GM18873 (cell line): ENCODE measurements around the gene MTUS2.
"Not testable (repeated sequence)": the region's sequence is repeated elsewhere in the genome, so short reads cannot be mapped to it uniquely, and the experiment has no call there.

ENCODE experiments used
- ATAC-seq: cut with Tn5 transposase; IDR thresholded peaks from one replicate; pipeline ENCODE4 v1.9.1; 2021; ENCODE audit warnings: mild to moderate bottlenecking, moderate library complexity, moderate number of reproducible peaks; ENCODE audit not compliant: unreplicated experiment, low FRiP score

Gene MTUS2

DNA sequence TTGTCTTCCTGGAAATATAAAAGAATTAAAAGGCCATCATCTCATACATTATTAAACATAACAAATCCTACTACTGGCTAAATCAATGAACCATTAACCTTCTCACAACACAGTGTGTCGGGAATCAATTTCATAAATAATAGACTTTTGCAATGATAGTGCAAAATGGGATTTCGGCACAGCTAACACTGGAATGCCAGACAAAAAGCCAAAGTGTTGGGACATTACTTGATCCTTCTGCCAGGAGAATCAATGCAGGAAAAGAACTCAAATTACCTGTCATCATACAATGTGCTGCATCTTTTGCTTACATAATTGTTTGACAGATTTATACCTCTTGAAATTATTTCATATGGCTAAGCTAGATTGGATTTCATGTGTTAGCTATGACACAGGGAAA lies 334.3 kb downstream of the MTUS2 start:
- no peak for ATAC-seq

DNA sequence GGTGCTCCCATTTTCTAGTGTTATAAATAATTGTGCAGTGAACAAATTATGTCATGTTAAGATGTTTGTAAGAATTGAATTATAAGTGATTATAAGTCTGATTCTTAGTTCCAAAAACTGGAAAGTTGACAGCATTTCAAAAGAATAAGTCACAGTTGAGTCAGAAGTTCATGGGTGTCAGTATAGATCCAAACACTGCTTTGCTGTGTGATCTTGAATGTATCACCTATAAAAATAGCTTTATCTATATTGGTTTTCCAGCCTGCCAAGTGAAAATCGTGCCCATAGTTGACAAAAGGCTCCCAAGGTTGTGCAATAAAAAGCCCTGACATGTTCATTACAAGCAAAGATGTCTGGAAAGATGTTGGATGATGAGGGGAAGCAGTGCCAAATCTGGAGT lies 336.0 kb downstream of the MTUS2 start:
- ATAC-seq, result no peak

DNA sequence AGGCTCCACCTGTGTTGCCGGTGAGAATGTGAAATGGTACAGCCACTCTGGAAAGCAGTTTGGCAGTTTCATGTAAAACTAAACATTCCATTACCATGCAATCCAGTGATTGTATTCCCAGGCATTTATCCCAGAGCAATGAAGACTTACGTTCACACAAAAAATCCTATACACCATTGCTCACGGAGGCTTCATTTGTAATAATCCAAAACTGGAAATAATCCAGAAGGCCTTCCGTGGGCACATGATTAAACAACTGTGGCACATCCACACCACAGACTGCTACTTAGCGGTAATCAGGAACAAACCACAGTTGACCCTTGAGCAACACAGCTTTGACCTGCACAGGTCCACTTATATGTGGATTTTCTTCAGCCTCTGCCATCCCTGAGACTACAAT lies 339.7 kb downstream of the MTUS2 start:
- no peak for ATAC-seq

DNA sequence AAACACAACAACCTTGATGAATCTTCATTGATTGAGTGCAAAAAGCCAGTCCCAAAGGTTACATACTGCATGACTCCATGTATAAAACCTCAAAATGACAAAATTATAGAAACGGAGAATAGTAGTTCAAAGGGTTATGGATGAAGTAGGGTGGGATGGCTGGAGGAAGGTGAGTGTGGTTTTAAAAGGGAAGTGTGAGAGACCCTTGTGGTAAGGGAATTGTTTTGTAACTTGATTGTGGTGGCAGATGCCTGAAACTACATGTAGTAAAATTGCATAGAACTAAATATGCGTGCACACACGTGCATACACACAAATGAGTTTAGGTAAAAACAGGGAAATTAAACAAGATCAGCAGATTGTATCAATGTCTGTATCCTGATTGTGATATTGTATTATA lies 340.7 kb downstream of the MTUS2 start:
- ATAC-seq, result no peak

GRCh38 chr13:29161676-29162075 lies 341.5 kb downstream of the MTUS2 start:
- no peak for ATAC-seq

- ATAC-seq, result no peak
Measured at GRCh38 chr13:29162638-29163235, 342.6 kb downstream of the MTUS2 start.

DNA sequence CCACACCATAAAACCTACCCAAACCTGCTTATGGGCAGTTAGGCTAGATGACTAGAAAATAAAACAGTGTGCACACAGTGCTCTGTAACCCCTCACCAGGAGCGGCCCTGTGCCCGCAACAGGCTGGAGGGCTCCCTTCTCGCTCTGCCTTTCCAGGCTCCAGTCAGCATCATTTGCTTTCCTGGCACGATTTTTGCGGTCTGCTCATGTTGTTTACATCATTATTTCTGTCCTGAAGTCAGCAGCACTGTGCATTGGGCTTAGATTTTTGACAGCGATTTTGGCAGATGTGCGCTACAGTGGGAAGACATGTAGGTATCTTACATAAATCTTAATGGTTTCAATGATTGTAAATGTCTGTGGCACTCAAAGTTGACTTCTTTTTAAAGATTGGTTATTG lies 344.0 kb downstream of the MTUS2 start:
- ATAC-seq, result no peak

- no peak for ATAC-seq
Measured at GRCh38 chr13:29165216-29165615, 345.1 kb downstream of the MTUS2 start.

GRCh38 chr13:29165840-29166239 lies 345.7 kb downstream of the MTUS2 start:
- no peak for ATAC-seq

DNA sequence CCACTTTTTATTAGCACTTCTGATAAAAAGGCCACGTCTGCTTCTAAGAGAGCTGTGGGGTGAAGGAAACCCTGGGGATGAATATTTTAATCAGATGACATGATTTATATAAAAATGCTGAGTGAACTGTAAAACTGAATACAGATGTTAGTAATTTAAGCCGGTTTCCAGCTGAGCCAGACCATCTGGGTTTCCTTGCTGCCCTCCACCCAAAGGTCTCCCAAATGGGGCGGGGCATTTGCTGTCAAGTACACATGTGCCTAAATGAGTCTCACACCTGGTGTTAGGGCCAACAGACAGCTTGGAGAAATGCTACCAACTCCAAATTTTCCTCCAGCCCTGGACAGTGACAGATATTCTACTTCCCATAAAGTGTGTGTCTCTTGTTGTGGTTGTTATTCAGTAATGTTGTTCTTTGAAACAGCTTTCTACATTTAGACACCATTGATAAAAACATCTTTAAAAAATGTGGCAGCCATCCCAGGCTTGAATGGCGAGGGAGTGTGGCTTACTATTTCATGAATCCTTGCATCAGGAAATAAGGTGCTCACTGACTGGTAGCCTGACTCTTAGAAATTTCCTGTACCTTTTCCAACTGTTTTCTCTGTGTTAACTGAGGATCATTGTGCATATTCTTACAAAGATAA lies 350.4 kb downstream of the MTUS2 start:
- ATAC-seq, result no peak

GRCh38 chr13:29171244-29171643 lies 351.1 kb downstream of the MTUS2 start:
- ATAC-seq, result no peak

DNA sequence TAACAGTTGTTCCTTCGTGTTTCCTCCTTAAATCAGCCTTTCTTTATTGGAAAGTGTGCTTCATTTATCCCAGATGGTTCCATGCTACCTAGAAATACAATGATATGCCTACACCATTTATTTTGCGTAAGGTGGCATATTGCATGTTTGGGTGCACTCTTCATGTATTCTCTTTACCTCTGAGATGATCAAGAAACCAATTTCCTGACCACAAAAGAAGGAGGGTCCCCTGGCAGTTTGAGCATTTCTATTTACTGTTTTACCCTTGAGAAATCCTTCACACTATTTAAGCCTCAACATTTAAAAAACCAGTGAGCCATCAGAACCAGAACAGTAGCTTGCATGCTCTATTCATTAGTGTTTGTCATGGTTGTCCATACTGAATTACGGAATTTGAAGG lies 354.0 kb downstream of the MTUS2 start:
- no peak for ATAC-seq

DNA sequence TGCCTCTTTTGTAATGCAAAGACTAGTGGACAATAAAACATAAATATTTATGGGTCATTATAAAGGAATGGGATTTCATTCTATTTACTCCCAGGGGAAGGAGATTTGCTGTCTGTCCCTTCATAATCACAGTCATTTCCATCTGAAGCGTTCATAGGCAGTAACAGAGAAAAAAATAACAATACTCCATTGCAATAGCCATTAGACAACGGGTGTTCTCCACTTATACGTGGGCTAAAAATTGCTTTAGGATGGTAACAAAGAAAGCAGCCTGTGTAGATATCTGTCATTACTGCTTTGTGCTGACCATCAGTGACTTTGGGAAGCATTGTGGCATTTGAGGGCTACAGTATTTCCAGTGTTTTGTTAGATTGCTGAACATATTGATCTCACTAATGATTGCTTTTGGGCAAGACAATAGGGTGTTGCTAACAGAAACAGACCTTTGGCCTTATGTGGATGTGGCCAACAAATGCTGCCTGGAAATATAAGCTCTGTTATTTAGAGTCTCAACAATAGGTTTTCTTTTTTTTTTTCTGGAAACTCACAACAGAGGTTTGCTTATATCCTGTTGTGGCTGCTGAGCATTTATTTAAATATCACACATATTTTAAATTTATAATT lies 355.2 kb downstream of the MTUS2 start:
- ATAC-seq, result no peak

DNA sequence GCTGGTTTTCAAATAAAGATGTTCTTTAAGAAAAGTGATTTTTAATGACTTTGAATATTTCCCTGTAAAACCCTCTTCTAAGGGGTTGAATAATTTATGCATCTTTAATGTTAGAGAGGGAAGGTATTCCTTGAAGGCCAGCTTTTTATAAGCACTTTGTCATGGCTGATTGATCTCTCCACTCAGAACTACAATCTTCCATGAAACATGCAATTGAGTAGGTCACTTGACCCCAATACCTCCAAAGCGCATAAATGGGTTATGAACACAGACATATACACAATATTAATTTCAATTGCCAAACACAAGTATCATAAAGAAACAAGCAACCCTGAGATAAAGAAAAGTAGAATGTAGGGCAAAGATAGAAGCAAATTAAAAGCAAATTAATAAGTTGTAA lies 359.9 kb downstream of the MTUS2 start:
- ATAC-seq, result no peak

DNA sequence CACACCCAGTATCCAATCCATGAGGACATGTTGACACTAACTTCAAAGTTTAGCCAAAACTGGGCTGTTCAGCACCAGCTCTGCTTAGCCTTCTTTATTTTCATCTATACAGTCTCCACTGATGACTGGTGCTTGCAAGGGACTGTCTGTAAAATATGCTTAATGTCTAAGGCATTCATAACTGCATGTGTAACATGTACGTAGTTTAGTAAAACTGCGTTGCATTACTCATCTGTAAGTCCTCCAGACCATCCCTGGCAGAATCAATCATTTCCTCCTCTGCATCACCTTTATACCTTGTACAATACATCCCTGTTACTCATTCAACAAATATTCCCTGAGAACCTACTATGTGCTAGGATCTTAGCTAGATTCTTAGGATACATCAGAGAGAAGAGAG lies 362.1 kb downstream of the MTUS2 start:
- no peak for ATAC-seq

DNA sequence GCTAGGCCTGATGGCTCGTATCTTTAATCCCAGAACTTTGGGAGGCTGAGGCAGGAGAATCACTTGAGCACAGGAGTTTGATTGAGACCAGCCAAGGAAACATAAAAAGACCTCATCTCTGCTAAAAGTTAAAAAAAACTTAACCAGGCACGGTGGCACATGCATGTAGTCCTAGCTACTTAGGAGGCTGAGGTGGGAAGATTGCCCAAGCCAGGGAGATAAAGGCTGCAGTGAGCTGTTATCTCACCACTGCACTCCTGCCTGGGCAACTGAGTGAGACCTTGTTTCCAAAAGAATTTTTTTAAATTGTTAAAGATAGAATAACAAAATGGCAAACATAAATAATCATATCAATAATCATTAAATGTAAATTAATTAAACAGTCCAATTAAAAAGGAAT lies 365.8 kb downstream of the MTUS2 start:
- no peak for ATAC-seq

GRCh38 chr13:29187584-29187983 lies 367.4 kb downstream of the MTUS2 start:
- ATAC-seq, result no peak

DNA sequence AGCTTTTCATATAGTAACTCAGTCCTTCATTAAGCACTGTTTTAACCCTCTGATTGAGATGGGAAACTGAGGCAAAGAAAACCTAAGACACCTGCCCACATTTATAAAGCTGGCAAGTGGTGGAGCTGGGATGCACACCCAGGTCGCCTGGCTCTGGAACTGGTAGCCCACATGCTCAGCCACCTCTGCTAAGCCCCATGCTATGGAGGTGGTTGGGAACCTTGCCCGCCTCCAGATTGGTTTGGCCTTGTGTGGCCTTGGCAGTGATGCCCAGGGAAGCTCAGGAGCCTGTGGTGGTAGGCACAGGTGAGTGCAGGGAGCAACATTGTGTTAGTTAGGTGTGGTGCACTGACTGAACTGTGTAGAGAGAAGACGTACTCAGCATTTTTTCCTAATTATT lies 370.2 kb downstream of the MTUS2 start:
- ATAC-seq, result no peak

DNA sequence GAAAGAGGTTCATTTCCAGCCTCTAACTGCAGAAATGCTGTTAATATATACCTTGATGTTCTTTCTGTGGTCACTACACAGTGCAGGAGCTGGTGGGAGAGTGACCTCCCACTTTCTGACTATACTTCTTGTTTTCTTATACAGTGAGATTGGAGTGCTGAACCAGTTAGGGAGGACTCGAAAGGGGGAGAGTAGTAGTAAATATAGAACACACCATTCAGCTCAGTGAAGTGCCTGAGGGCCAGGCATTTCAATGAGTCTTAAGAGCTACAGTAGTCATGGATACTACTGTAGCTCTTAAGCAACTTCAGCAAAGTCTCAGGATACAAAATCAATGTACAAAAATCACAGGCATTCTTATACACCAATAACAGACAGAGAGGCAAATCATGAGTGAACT lies 372.9 kb downstream of the MTUS2 start:
- no peak for ATAC-seq

GRCh38 chr13:29195456-29195855 lies 375.3 kb downstream of the MTUS2 start:
- ATAC-seq, result no peak

- ATAC-seq, result peak; percentile 64
Measured at GRCh38 chr13:29196409-29197074, 376.4 kb downstream of the MTUS2 start.

DNA sequence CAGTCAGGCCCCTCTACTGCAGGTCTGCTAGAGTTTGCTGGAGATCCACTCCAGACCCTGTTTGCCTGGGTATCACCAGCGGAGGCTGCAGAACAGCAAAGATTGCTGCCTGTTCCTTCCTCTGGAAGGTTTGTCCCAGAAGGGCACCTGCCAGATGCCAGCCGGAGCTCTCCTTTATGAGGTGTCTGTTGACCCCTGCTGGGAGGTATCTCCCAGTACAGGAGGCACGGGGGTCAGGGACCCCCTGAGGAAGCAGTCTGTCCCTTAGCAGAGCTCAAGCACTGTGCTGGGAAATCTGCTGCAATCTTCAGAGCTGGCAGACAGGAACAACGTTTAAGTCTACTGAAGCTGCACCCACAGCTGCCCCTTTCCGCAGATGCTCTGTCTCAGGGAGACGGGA lies 382.6 kb downstream of the MTUS2 start:
- not testable (repeated sequence) for ATAC-seq
